HEK293 (cell line): Measurements from ENCODE around the gene PRDM15.

Experiments
- CTCF ChIA-PET: fragments of 350-600 bp; formaldehyde crosslinking; extraction: SDS; loops from one replicate; lab custom pipeline; 2021; ENCODE audit warnings: antibody characterized with exemption; lab: Yijun Ruan, JAX
- POLR2A ChIA-PET: fragments of 300-600 bp; formaldehyde crosslinking; extraction: SDS; loops from one replicate; lab custom pipeline; 2020; ENCODE audit warnings: antibody characterized with exemption, inconsistent platforms; lab: Yijun Ruan, JAX
- H3K27ac ChIP-seq: fragments of 200-500 bp; sonication (Bioruptor generic); 2 replicates; pipeline ENCODE4 v1.5.1; 2014; ENCODE audit warnings: low read depth, low read length, control low read depth, inconsistent platforms; ENCODE audit errors: extremely low read depth
- H3K36me3 ChIP-seq, 2 experiments: fragments of 200-500 bp in 1 of 2; sonication (Bioruptor generic) in 1 of 2; 1 replicate in 1 of 2; 2 replicates in 1 of 2; pipeline ENCODE4 v1.5.1; 2014 to 2017; ENCODE audit warnings: inconsistent platforms in 2 of 2, low read length in 2 of 2; ENCODE audit not compliant: control insufficient read depth in 2 of 2, insufficient read depth in 1 of 2
- H3K4me1 ChIP-seq: fragments of 200-500 bp; sonication (Bioruptor generic); 2 replicates; pipeline ENCODE4 v1.5.1; 2014; ENCODE audit warnings: mild to moderate bottlenecking, low read length, inconsistent platforms; ENCODE audit not compliant: control insufficient read depth, insufficient read depth
- H3K4me3 ChIP-seq: 2 replicates; pipeline ENCODE4 v1.5.1; 2011; ENCODE audit warnings: low read depth, mild to moderate bottlenecking, control low read depth, low read length, moderate library complexity
- H3K9me3 ChIP-seq: fragments of 200-500 bp; sonication (Bioruptor generic); 2 replicates; pipeline ENCODE4 v1.5.1; 2014; ENCODE audit warnings: low read depth, low read length, inconsistent platforms; ENCODE audit not compliant: control insufficient read depth, insufficient read depth
- PRDM1 ChIP-seq: fragments of 450-650 bp; formaldehyde crosslinking; IDR thresholded peaks from 2 replicates; pipeline ENCODE4; 2016; ENCODE audit warnings: missing biosample characterization, missing genetic modification characterization
- ZBTB10 ChIP-seq: fragments of 450-650 bp; formaldehyde crosslinking; IDR thresholded peaks from 2 replicates; pipeline ENCODE4 v1.5.1; 2016; ENCODE audit warnings: missing biosample characterization, missing genetic modification characterization
- ZBTB49 ChIP-seq: fragments of 450-650 bp; formaldehyde crosslinking; IDR thresholded peaks from 2 replicates; pipeline ENCODE4 v1.5.1; 2016; ENCODE audit warnings: missing biosample characterization, missing genetic modification characterization, low read depth
- ZFHX2 ChIP-seq: fragments of 450-650 bp; formaldehyde crosslinking; conservative IDR thresholded peaks from 2 replicates; pipeline ENCODE4 v1.5.1; 2016; ENCODE audit warnings: missing biosample characterization, missing genetic modification characterization
- ZNF155 ChIP-seq: fragments of 450-650 bp; formaldehyde crosslinking; IDR thresholded peaks from 2 replicates; pipeline ENCODE4 v1.5.1; 2016; ENCODE audit warnings: missing biosample characterization, missing genetic modification characterization
- ZNF280D ChIP-seq: fragments of 450-650 bp; formaldehyde crosslinking; IDR thresholded peaks from 2 replicates; pipeline ENCODE4 v1.5.1; 2016; ENCODE audit warnings: missing biosample characterization, missing genetic modification characterization
- ZNF473 ChIP-seq: fragments of 450-650 bp; formaldehyde crosslinking; IDR thresholded peaks from 2 replicates; pipeline ENCODE4 v1.5.1; 2017; ENCODE audit warnings: missing biosample characterization, missing genetic modification characterization
- ZNF529 ChIP-seq: fragments of 450-650 bp; formaldehyde crosslinking; IDR thresholded peaks from 2 replicates; pipeline ENCODE4 v1.5.1; 2017; ENCODE audit warnings: missing genetic modification characterization, missing biosample characterization; ENCODE audit not compliant: insufficient replicate concordance
- ZNF664 ChIP-seq: fragments of 450-650 bp; formaldehyde crosslinking; IDR thresholded peaks from 2 replicates; pipeline ENCODE4 v1.5.1; 2016; ENCODE audit warnings: missing biosample characterization, missing genetic modification characterization
- ZSCAN16 ChIP-seq: fragments of 450-650 bp; formaldehyde crosslinking; IDR thresholded peaks from 2 replicates; pipeline ENCODE4 v1.5.1; 2016; ENCODE audit warnings: missing biosample characterization, missing genetic modification characterization
- TF ChIP-seq, protein P1 (sequence below): fragments of 450-650 bp; formaldehyde crosslinking; IDR thresholded peaks from 2 replicates; pipeline ENCODE4 v1.5.1; 2017; ENCODE audit warnings: missing biosample characterization, missing genetic modification characterization
- TF ChIP-seq, protein P2 (sequence below): fragments of 450-650 bp; formaldehyde crosslinking; IDR thresholded peaks from 2 replicates; pipeline ENCODE4 v1.5.1; 2016; ENCODE audit warnings: missing biosample characterization, missing genetic modification characterization

The PRDM15 gene

DNA sequence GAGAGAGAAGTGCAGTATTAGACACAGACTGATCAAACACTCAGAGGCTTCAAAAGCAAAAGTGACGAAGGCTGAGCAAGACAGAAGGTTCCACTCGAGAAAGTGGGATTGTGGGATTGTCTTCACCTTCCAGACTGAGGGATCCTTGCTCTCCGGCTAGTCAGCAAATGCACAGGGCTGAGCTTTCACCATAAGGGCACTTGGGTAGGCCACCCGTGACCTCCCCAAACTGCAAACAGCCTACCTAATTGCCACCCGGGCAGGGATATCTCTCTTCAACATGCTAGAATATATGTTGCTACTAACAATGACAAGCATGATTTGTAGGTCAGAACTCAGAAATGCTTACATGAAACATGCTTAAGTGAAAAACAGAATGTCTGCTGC lies 77.0 kb downstream of the PRDM15 start (continued):
- no peak for TF ChIP-seq ZFHX2 (tag by site-specific recombination)
- TF ChIP-seq ZSCAN16 (tag by site-specific recombination), result no peak
- TF ChIP-seq, protein P1, sequence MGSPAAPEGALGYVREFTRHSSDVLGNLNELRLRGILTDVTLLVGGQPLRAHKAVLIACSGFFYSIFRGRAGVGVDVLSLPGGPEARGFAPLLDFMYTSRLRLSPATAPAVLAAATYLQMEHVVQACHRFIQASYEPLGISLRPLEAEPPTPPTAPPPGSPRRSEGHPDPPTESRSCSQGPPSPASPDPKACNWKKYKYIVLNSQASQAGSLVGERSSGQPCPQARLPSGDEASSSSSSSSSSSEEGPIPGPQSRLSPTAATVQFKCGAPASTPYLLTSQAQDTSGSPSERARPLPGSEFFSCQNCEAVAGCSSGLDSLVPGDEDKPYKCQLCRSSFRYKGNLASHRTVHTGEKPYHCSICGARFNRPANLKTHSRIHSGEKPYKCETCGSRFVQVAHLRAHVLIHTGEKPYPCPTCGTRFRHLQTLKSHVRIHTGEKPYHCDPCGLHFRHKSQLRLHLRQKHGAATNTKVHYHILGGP (tag by site-specific recombination), result no peak
- no peak for TF ChIP-seq ZBTB49
- TF ChIP-seq ZNF664 (tag by site-specific recombination), result no peak
- TF ChIP-seq ZNF473 (tag by site-specific recombination), result no peak
- no peak for TF ChIP-seq ZNF155 (tag by site-specific recombination)
- TF ChIP-seq, protein P2, sequence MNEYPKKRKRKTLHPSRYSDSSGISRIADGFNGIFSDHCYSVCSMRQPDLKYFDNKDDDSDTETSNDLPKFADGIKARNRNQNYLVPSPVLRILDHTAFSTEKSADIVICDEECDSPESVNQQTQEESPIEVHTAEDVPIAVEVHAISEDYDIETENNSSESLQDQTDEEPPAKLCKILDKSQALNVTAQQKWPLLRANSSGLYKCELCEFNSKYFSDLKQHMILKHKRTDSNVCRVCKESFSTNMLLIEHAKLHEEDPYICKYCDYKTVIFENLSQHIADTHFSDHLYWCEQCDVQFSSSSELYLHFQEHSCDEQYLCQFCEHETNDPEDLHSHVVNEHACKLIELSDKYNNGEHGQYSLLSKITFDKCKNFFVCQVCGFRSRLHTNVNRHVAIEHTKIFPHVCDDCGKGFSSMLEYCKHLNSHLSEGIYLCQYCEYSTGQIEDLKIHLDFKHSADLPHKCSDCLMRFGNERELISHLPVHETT (tag by site-specific recombination), result no peak
- TF ChIP-seq, all 188 proteins: peak for 0

GRCh38 chr21:41801321-41802197 lies 77.6 kb downstream of the PRDM15 start:
- no peaks in the 10 kb centered on the region for H3K9me3 ChIP-seq
- no peaks in the 10 kb centered on the region for H3K4me1 ChIP-seq
- H3K4me3 ChIP-seq, result no peak overlapping the region
- H3K36me3 ChIP-seq, result peaks cover 0 to 46% of the 10 kb centered on the region in 2 experiments; a peak in 2 of 3 replicates
- CTCF ChIA-PET, result interaction anchor here (1.4 to 2.6 kb wide), 2 partner anchors 15 to 189 kb away, joined by 5 to 9 read pairs; no protein-coding TSS in a partner anchor
- POLR2A ChIA-PET, result no interaction called here
- H3K27ac ChIP-seq, result no peak overlapping the region
- 0 out of 2 replicates have a peak, but pooled peaks have one; percentile 6 for TF ChIP-seq PRDM1
- TF ChIP-seq ZNF529 (tag by site-specific recombination), result no peak

DNA sequence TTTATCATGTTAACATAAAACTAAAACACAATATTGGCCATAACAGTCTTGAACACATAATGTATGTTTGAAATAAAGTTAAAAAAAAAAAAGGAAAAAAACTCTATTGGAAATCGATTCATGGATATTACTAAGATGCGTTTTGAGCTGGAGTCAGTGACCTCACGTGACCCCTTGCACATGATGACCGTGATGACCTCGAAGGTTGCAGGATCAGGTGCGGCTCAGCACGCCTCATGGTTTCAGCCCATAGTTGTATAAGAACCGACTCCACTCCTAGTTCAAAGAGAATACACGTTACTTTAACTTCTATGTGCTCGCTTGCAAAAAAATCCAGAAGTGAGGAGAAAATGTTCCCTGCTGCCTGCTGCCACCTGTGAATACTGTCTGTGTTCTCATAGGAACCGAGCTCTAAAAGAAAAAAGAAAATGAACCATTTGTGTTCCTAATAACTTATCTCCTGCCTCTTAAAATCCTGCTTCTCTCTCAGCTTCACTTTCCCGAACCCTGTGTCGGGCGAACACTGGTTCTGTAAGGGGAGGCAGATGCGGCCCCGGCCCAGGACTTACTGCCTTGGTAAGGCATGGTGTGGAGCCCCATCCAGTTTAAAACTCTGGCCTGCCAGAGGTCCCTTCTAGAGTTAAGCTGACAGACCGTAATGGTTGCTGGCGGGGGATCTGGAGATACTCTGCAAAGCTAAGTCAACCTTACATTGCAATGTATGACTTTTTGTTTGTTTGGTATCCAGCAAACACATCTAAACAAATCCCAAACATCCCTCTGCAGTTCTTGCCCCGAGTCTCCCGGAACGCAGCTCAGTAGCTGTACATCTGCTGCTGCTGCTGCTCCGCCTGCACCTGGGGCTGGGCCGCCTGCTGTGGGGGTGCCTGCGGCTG lies 78.5 kb downstream of the PRDM15 start:
- CTCF ChIA-PET, result interaction anchor here (0.6 to 2.6 kb wide), 5 partner anchors 16 to 254 kb away, joined by 3 to 9 read pairs (median 4); no protein-coding TSS in a partner anchor
- Histone ChIP-seq H3K4me3 (no peak overlapping the region), H3K9me3 (no peaks in the 10 kb centered on the region), H3K27ac (no peak overlapping the region), H3K36me3 (peaks cover 0 to 46% of the 10 kb centered on the region in 2 experiments; a peak in 2 of 3 replicates), H3K4me1 (no peaks in the 10 kb centered on the region)
- POLR2A ChIA-PET, result no interaction called here
- no peak for TF ChIP-seq ZNF280D (tag by site-specific recombination)
- no peak for TF ChIP-seq ZBTB10 (tag by site-specific recombination)
